Hepatocyte (in vitro differentiated cells): ENCODE data around the gene TRIM9. TPM values are rescaled to one million over a fixed set of nuclear protein-coding genes. Genes with fewer than 3 reads are reported as not detected.

ENCODE experiments used
- DNase-seq: peaks from one replicate; pipeline ENCODE4 v3.0.0-alpha.2; 2016; ENCODE audit warnings: low spot score
- H2AFZ ChIP-seq: fragments of 200-600 bp; sonication (generic); 2 replicates; pipeline ENCODE4 v1.6.0; 2016; ENCODE audit warnings: antibody characterized with exemption, mild to moderate bottlenecking
- H3K27ac ChIP-seq: fragments of 200-600 bp; sonication (generic); 2 replicates; pipeline ENCODE4 v1.5.1; 2016; ENCODE audit warnings: mild to moderate bottlenecking
- H3K27me3 ChIP-seq: fragments of 200-600 bp; sonication (generic); 2 replicates; pipeline ENCODE4 v1.6.1; 2016
- H3K36me3 ChIP-seq: fragments of 200-600 bp; sonication (generic); replicated peaks from 2 replicates; pipeline ENCODE4 v1.5.1; 2016; ENCODE audit warnings: low read depth; ENCODE audit not compliant: insufficient read depth
- H3K4me1 ChIP-seq: fragments of 200-600 bp; sonication (generic); 2 replicates; pipeline ENCODE4 v1.5.1; 2016; ENCODE audit warnings: mild to moderate bottlenecking, moderate library complexity; ENCODE audit not compliant: insufficient read depth
- H3K4me2 ChIP-seq: fragments of 200-600 bp; sonication (generic); 2 replicates; pipeline ENCODE4 v1.6.0; 2016
- H3K4me3 ChIP-seq: fragments of 200-600 bp; sonication (generic); 2 replicates; pipeline ENCODE4 v1.5.1; 2016; ENCODE audit warnings: mild to moderate bottlenecking
- H3K79me2 ChIP-seq: fragments of 200-600 bp; sonication (generic); 2 replicates; pipeline ENCODE4 v1.6.0; 2017; ENCODE audit warnings: mild to moderate bottlenecking
- H3K9me2 ChIP-seq: fragments of 200-600 bp; sonication (generic); replicated peaks from 2 replicates; pipeline ENCODE4 v1.6.0; 2017; ENCODE audit warnings: mild to moderate bottlenecking; ENCODE audit not compliant: insufficient read depth
- H3K9me3 ChIP-seq: fragments of 200-600 bp; sonication (generic); 2 replicates; pipeline ENCODE4 v1.5.1; 2016; ENCODE audit warnings: low read depth, mild to moderate bottlenecking
- H4K20me1 ChIP-seq: fragments of 200-600 bp; sonication (generic); 2 replicates; pipeline ENCODE4 v1.6.0; 2016; ENCODE audit warnings: mild to moderate bottlenecking; ENCODE audit not compliant: insufficient read depth, poor library complexity, severe bottlenecking
- CTCF ChIP-seq: fragments of 200-600 bp; sonication (generic); IDR thresholded peaks from 2 replicates; pipeline ENCODE4 v1.5.1; 2016; ENCODE audit warnings: antibody characterized with exemption, mild to moderate bottlenecking; ENCODE audit not compliant: poor library complexity
- EZH2 ChIP-seq: fragments of 200-600 bp; sonication (generic); IDR thresholded peaks from 2 replicates; pipeline ENCODE4 v1.6.1; 2016; ENCODE audit warnings: antibody characterized with exemption, mild to moderate bottlenecking, borderline replicate concordance
- EZH2phosphoT487 ChIP-seq: fragments of 200-600 bp; sonication (generic); IDR thresholded peaks from one replicate; pipeline ENCODE4 v1.6.1; 2018; ENCODE audit warnings: antibody characterized with exemption, mild to moderate bottlenecking, low read depth, moderate library complexity; ENCODE audit not compliant: unreplicated experiment, severe bottlenecking
- WGBS: methylation state at CpG from one replicate; pipeline ENCODE4 v1.1.6; 2016; ENCODE audit warnings: low lambda C conversion rate; ENCODE audit errors: missing lambda C conversion rate; 5-methylcytosine and 5-hydroxymethylcytosine counted together
- polyA plus RNA-seq: library from polyadenylated mRNA; unstranded; fragments of >200 nt; fragmentation: Nextera tagmentation; extraction: Ambion mirVana; gene quantifications from 2 replicates; pipeline ENCODE4 v1.2.1, GENCODE V29; 2016
- total RNA-seq: library from RNA; depleted of rRNA; stranded (reverse); fragments of >200 nt; gene quantifications from 2 replicates; pipeline ENCODE4 v1.2.3, GENCODE V29; 2014

Gene TRIM9
- total and polyA plus RNA-seq, 2 experiments from 2014 or later: 0.10 to 0.94 TPM

- no peaks in the 10 kb centered on the region for H3K79me2 ChIP-seq
- TF ChIP-seq EZH2: no peak
- no peaks in the 10 kb centered on the region for H3K4me1 ChIP-seq
- H2AFZ ChIP-seq: no peak overlapping the region
- no peak overlapping the region for H3K4me3 ChIP-seq
- no peaks in the 10 kb centered on the region for H3K9me2 ChIP-seq
- no peaks in the 10 kb centered on the region for H4K20me1 ChIP-seq
- H3K27me3 ChIP-seq: no peaks in the 10 kb centered on the region
- no peak for DNase-seq
- 91% methylated on average over 3 of the region's 3 CpGs for whole genome bisulfite sequencing
- no peak overlapping the region for H3K27ac ChIP-seq
- no peak overlapping the region for H3K4me2 ChIP-seq
- no peaks in the 10 kb centered on the region for H3K9me3 ChIP-seq
- no peaks in the 10 kb centered on the region for H3K36me3 ChIP-seq
Measured at GRCh38 chr14:51044961-51045360, 49.9 kb downstream of the TRIM9 start.

- no peak for DNase-seq
- H3K36me3 ChIP-seq: no peaks in the 10 kb centered on the region
- no peaks in the 10 kb centered on the region for H3K79me2 ChIP-seq
- TF ChIP-seq EZH2phosphoT487 (no peak), CTCF (no peak), EZH2 (no peak)
- no peaks in the 10 kb centered on the region for H3K27me3 ChIP-seq
- H3K9me3 ChIP-seq: no peaks in the 10 kb centered on the region
- no peak overlapping the region for H3K4me3 ChIP-seq
- no peaks in the 10 kb centered on the region for H3K4me1 ChIP-seq
- no peak overlapping the region for H2AFZ ChIP-seq
- no peaks in the 10 kb centered on the region for H4K20me1 ChIP-seq
- H3K9me2 ChIP-seq: no peaks in the 10 kb centered on the region
- no peak overlapping the region for H3K4me2 ChIP-seq
- WGBS: 68% methylated on average over 5 of the region's 5 CpGs
- no peak overlapping the region for H3K27ac ChIP-seq
Measured at GRCh38 chr14:51041883-51042282, 53.0 kb downstream of the TRIM9 start.

GRCh38 chr14:51041108-51041531, 53.8 kb downstream of the TRIM9 start:
- Histone ChIP-seq H3K4me1 (no peaks in the 10 kb centered on the region), H4K20me1 (no peaks in the 10 kb centered on the region), H3K79me2 (no peaks in the 10 kb centered on the region), H3K27ac (no peak overlapping the region), H3K9me3 (no peaks in the 10 kb centered on the region), H3K27me3 (no peaks in the 10 kb centered on the region), H3K4me2 (no peak overlapping the region), H2AFZ (no peak overlapping the region), H3K9me2 (no peaks in the 10 kb centered on the region), H3K36me3 (no peaks in the 10 kb centered on the region), H3K4me3 (no peak overlapping the region)
- 54% methylated on average over 5 of the region's 5 CpGs for WGBS
- peak; percentile 17 for DNase-seq
- TF ChIP-seq EZH2: no peak
- no peak for TF ChIP-seq CTCF
- TF ChIP-seq EZH2phosphoT487: no peak

- H4K20me1 ChIP-seq: no peaks in the 10 kb centered on the region
- no peaks in the 10 kb centered on the region for H3K9me3 ChIP-seq
- H3K36me3 ChIP-seq: no peaks in the 10 kb centered on the region
- H3K27ac ChIP-seq: no peak overlapping the region
- 88% methylated on average over 7 of the region's 7 CpGs for WGBS
- H3K9me2 ChIP-seq: no peaks in the 10 kb centered on the region
- no peak for TF ChIP-seq EZH2phosphoT487
- no peak for TF ChIP-seq CTCF
- TF ChIP-seq EZH2: no peak
- no peaks in the 10 kb centered on the region for H3K27me3 ChIP-seq
- DNase-seq: no peak
- no peaks in the 10 kb centered on the region for H3K4me1 ChIP-seq
- no peaks in the 10 kb centered on the region for H3K79me2 ChIP-seq
- H3K4me2 ChIP-seq: no peak overlapping the region
- H2AFZ ChIP-seq: no peak overlapping the region
- H3K4me3 ChIP-seq: no peak overlapping the region
Measured at GRCh38 chr14:51039252-51039651, 55.7 kb downstream of the TRIM9 start.
